H9 (cell line): ENCODE data around the gene KCNA2. TPM values are rescaled to one million over a fixed set of nuclear protein-coding genes. Genes with fewer than 3 reads are reported as not detected.

Source experiments
- DNase-seq: peaks from one replicate; pipeline ENCODE4 v3.0.0-alpha.2; 2017
- H2AFZ ChIP-seq: one replicate; pipeline ENCODE4 v1.6.1; 2013; ENCODE audit warnings: mild to moderate bottlenecking, low read length, control low read depth, moderate library complexity
- H2AK5ac ChIP-seq: 2 replicates; pipeline ENCODE4 v1.6.1; 2013; ENCODE audit warnings: low read length, control low read depth, mixed read lengths; ENCODE audit not compliant: insufficient read length
- H2BK120ac ChIP-seq: one replicate; pipeline ENCODE4 v1.6.1; 2013; ENCODE audit warnings: low read depth, mild to moderate bottlenecking, low read length, control low read depth, inconsistent platforms; ENCODE audit not compliant: poor library complexity, severe bottlenecking
- H2BK12ac ChIP-seq: 2 replicates; pipeline ENCODE4 v1.6.1; 2013; ENCODE audit warnings: low read length, control low read depth, mixed read lengths, low read depth; ENCODE audit not compliant: insufficient read length
- H2BK15ac ChIP-seq: 2 replicates; pipeline ENCODE4 v1.6.1; 2013; ENCODE audit warnings: low read depth, low read length, control low read depth
- H2BK20ac ChIP-seq: one replicate; pipeline ENCODE4 v1.6.1; 2013; ENCODE audit warnings: low read depth, mild to moderate bottlenecking, low read length, control low read depth, inconsistent platforms; ENCODE audit not compliant: poor library complexity, severe bottlenecking
- H2BK5ac ChIP-seq: 2 replicates; pipeline ENCODE4 v1.6.1; 2013; ENCODE audit warnings: low read length, control low read depth, mixed read lengths; ENCODE audit not compliant: insufficient read length
- H3K14ac ChIP-seq: 2 replicates; pipeline ENCODE4 v1.6.1; 2013; ENCODE audit warnings: low read length, control low read depth; ENCODE audit not compliant: insufficient read depth
- H3K18ac ChIP-seq: 2 replicates; pipeline ENCODE4 v1.6.1; 2013; ENCODE audit warnings: low read depth, mild to moderate bottlenecking, mixed read lengths, low read length, control low read depth; ENCODE audit not compliant: insufficient read length
- H3K23ac ChIP-seq: 2 replicates; pipeline ENCODE4 v1.6.1; 2013; ENCODE audit warnings: low read length, control low read depth, mixed read lengths, low read depth; ENCODE audit not compliant: insufficient read length
- H3K23me2 ChIP-seq: 2 replicates; pipeline ENCODE4 v1.6.1; 2013; ENCODE audit warnings: low read depth, mild to moderate bottlenecking, mixed read lengths, low read length, control low read depth; ENCODE audit not compliant: insufficient read length, poor library complexity, severe bottlenecking
- H3K27ac ChIP-seq: 2 replicates; pipeline ENCODE4 v1.5.1; 2013; ENCODE audit warnings: low read length, control low read depth, mixed read lengths, low read depth; ENCODE audit not compliant: insufficient read length
- H3K27me3 ChIP-seq: 2 replicates; pipeline ENCODE4 v1.6.1; 2013; ENCODE audit warnings: low read length, control low read depth, inconsistent platforms; ENCODE audit not compliant: insufficient read depth
- H3K4ac ChIP-seq: 2 replicates; pipeline ENCODE4 v1.6.1; 2013; ENCODE audit warnings: low read depth, mild to moderate bottlenecking, control low read depth, inconsistent platforms, low read length, moderate library complexity
- H3K4me1 ChIP-seq: 2 replicates; pipeline ENCODE4 v1.6.1; 2013; ENCODE audit warnings: low read length, control low read depth, inconsistent platforms; ENCODE audit not compliant: insufficient read depth
- H3K4me2 ChIP-seq: 2 replicates; pipeline ENCODE4 v1.6.1; 2013; ENCODE audit warnings: low read length, control low read depth, mixed read lengths; ENCODE audit not compliant: insufficient read length, insufficient read depth
- H3K56ac ChIP-seq: 2 replicates; pipeline ENCODE4 v1.6.1; 2013; ENCODE audit warnings: low read depth, mild to moderate bottlenecking, mixed read lengths, low read length, control low read depth; ENCODE audit not compliant: insufficient read length
- H3K79me1 ChIP-seq: 2 replicates; pipeline ENCODE4 v1.6.1; 2013; ENCODE audit warnings: low read depth, mild to moderate bottlenecking, moderate library complexity, low read length, control low read depth, inconsistent platforms; ENCODE audit not compliant: insufficient read depth, poor library complexity, severe bottlenecking
- H3K79me2 ChIP-seq: 2 replicates; pipeline ENCODE4 v1.6.1; 2013; ENCODE audit warnings: low read length, control low read depth, inconsistent platforms; ENCODE audit not compliant: insufficient read depth
- H3K9ac ChIP-seq: 2 replicates; pipeline ENCODE4 v1.6.1; 2013; ENCODE audit warnings: low read length, control low read depth, mixed read lengths; ENCODE audit not compliant: insufficient read length; ENCODE audit errors: extremely low read depth
- H3K9me3 ChIP-seq: one replicate; pipeline ENCODE4 v1.6.1; 2013; ENCODE audit warnings: low read depth, low read length, inconsistent platforms; ENCODE audit not compliant: control insufficient read depth
- H3T11ph ChIP-seq: one replicate; pipeline ENCODE4 v1.6.1; 2013; ENCODE audit warnings: mild to moderate bottlenecking, low read length, control low read depth, inconsistent platforms
- H4K20me1 ChIP-seq: one replicate; pipeline ENCODE4 v1.6.1; 2013; ENCODE audit not compliant: control insufficient read depth, insufficient read length, insufficient read depth
- H4K5ac ChIP-seq: 2 replicates; pipeline ENCODE4 v1.6.1; 2013; ENCODE audit warnings: low read depth, mild to moderate bottlenecking, mixed read lengths, low read length, control low read depth; ENCODE audit not compliant: insufficient read length
- H4K8ac ChIP-seq: replicated peaks from 2 replicates; pipeline ENCODE4 v1.6.1; 2013; ENCODE audit warnings: low read length, control low read depth, mixed read lengths, low read depth; ENCODE audit not compliant: insufficient read length
- H4K91ac ChIP-seq: 2 replicates; pipeline ENCODE4 v1.6.1; 2013; ENCODE audit warnings: low read depth, mild to moderate bottlenecking, moderate library complexity, mixed read lengths, low read length, control low read depth; ENCODE audit not compliant: insufficient read length
- H3K27ac Mint-ChIP-seq, 3 experiments: 2 replicates in 2 of 3; 3 replicates in 1 of 3; pipeline ENCODE4 v1.8.0; 2020 to 2021; ENCODE audit warnings: mixed read lengths in 3 of 3, mild to moderate bottlenecking in 1 of 3, moderate library complexity in 1 of 3
- H3K27me3 Mint-ChIP-seq: 2 replicates; pipeline ENCODE4 v1.8.0; 2021; ENCODE audit warnings: low read depth, mild to moderate bottlenecking, moderate library complexity, mixed read lengths
- H3K36me3 Mint-ChIP-seq, 3 experiments: 2 replicates in 2 of 3; 3 replicates in 1 of 3; pipeline ENCODE4 v1.8.0; 2020 to 2021; ENCODE audit warnings: low read depth in 3 of 3, mixed read lengths in 3 of 3; ENCODE audit not compliant: insufficient read depth in 1 of 3
- H3K4me1 Mint-ChIP-seq, 2 experiments: 2 replicates each; pipeline ENCODE4 v1.8.0; 2020; ENCODE audit warnings: mixed read lengths in 2 of 2
- H3K4me3 Mint-ChIP-seq, 2 experiments: 2 replicates in 1 of 2; 3 replicates in 1 of 2; pipeline ENCODE4 v1.8.0; 2020 to 2021; ENCODE audit warnings: mild to moderate bottlenecking in 2 of 2, mixed read lengths in 2 of 2, moderate library complexity in 1 of 2
- H3K9me3 Mint-ChIP-seq, 2 experiments: 2 replicates in 1 of 2; 3 replicates in 1 of 2; pipeline ENCODE4 v1.8.0; 2020; ENCODE audit warnings: mild to moderate bottlenecking in 2 of 2, mixed read lengths in 2 of 2, moderate library complexity in 1 of 2
- CTCF ChIP-seq: fragments of 200-600 bp; sonication (generic); conservative IDR thresholded peaks from 3 replicates; pipeline ENCODE4 v1.8.0; 2021; ENCODE audit warnings: antibody characterized with exemption, mild to moderate bottlenecking
- WGBS: extraction: QIAGEN DNeasy Blood & Tissue Kit; methylation state at CpG from one replicate; pipeline ENCODE4 v1.1.7; 2013; ENCODE audit warnings: missing lambda C conversion rate, low lambda C conversion rate, mixed read lengths; ENCODE audit not compliant: insufficient read length; ENCODE audit errors: extremely low coverage; 5-methylcytosine and 5-hydroxymethylcytosine counted together
- total RNA-seq: library from RNA; stranded (reverse); gene quantifications from 2 replicates; pipeline ENCODE4 v1.2.1, GENCODE V29; 2021

Gene KCNA2
- total RNA-seq, 1 experiment from 2014 or later = 0.33 TPM

GRCh38 chr1:110627764-110628163, 21.6 kb upstream of the KCNA2 start:
- H3K18ac ChIP-seq = no peak overlapping the region
- H2BK120ac ChIP-seq = no peak overlapping the region
- no peak overlapping the region for H4K5ac ChIP-seq
- no peak overlapping the region for H3K9ac ChIP-seq
- no peak overlapping the region for H2BK12ac ChIP-seq
- no peaks in the 10 kb centered on the region for H3K23me2 ChIP-seq
- Mint-ChIP-seq H3K27me3 (peaks cover 29% of the 10 kb centered on the region), H3K9me3 (no peaks in the 10 kb centered on the region), H3K4me1 (no peaks in the 10 kb centered on the region), H3K36me3 (no peaks in the 10 kb centered on the region), H3K27ac (no peak overlapping the region; a peak in 1 of 7 replicates), H3K4me3 (no peak overlapping the region)
- H3K4ac ChIP-seq = no peak overlapping the region
- H2AFZ ChIP-seq = no peak overlapping the region
- H3K27me3 ChIP-seq = no peaks in the 10 kb centered on the region
- no peak overlapping the region for H2BK15ac ChIP-seq
- no peak overlapping the region for H2AK5ac ChIP-seq
- no peak overlapping the region for H3K23ac ChIP-seq
- H3K4me1 ChIP-seq = no peaks in the 10 kb centered on the region
- DNase-seq = no peak
- no CpG with 5 or more reads among the region's 2 CpGs for WGBS
- no peaks in the 10 kb centered on the region for H4K20me1 ChIP-seq
- TF ChIP-seq CTCF = no peak
- no peak overlapping the region for H3K4me2 ChIP-seq
- H3K14ac ChIP-seq = no peak overlapping the region
- H3K27ac ChIP-seq = no peak overlapping the region
- no peaks in the 10 kb centered on the region for H3K9me3 ChIP-seq
- no peak overlapping the region for H2BK5ac ChIP-seq
- H2BK20ac ChIP-seq = no peak overlapping the region
- H3K79me1 ChIP-seq = no peaks in the 10 kb centered on the region
- no peak overlapping the region for H4K91ac ChIP-seq
- H3T11ph ChIP-seq = no peak overlapping the region
- H3K79me2 ChIP-seq = no peaks in the 10 kb centered on the region
- H4K8ac ChIP-seq = no peak overlapping the region
- H3K56ac ChIP-seq = no peak overlapping the region
